ENCODE results near the gene SUPT3H.
"Not testable (repeated sequence)": the region's sequence is repeated elsewhere in the genome, so short reads cannot be mapped to it uniquely, and the experiment has no call there.

The SUPT3H gene

GRCh38 chr6:45174045-45174444, 203.7 kb downstream of the SUPT3H start:
- no peak for DNase-seq (ENCODE audit: low spot score)

- no peak for DNase-seq (ENCODE audit: low spot score)
These were observed 206.4 kb downstream of the SUPT3H start for GRCh38 chr6:45171380-45171779.

- no peak for DNase-seq (ENCODE audit: low spot score)
These were observed 207.4 kb downstream of the SUPT3H start for GRCh38 chr6:45170309-45170708.

- no peak for DNase-seq (ENCODE audit: low spot score)
These were observed 207.9 kb downstream of the SUPT3H start for GRCh38 chr6:45169815-45170214.

GRCh38 chr6:45163952-45164766, 213.6 kb downstream of the SUPT3H start:
- DNase-seq (ENCODE audit: low spot score), result no peak

- no peak for DNase-seq (ENCODE audit: low spot score)
These were observed 217.4 kb downstream of the SUPT3H start for GRCh38 chr6:45160305-45160704.

GRCh38 chr6:45156075-45156474, 221.7 kb downstream of the SUPT3H start:
- no peak for DNase-seq (ENCODE audit: low spot score)

- DNase-seq (ENCODE audit: low spot score), result no peak
These were observed 222.3 kb downstream of the SUPT3H start for GRCh38 chr6:45155341-45155894.

- DNase-seq (ENCODE audit: low spot score), result no peak
These were observed 223.1 kb downstream of the SUPT3H start for GRCh38 chr6:45154679-45155078.

- DNase-seq (ENCODE audit: low spot score), result no peak
These were observed 228.9 kb downstream of the SUPT3H start for GRCh38 chr6:45148711-45149341.

- no peak for DNase-seq (ENCODE audit: low spot score)
These were observed 229.5 kb downstream of the SUPT3H start for GRCh38 chr6:45148278-45148677.

- not testable (repeated sequence) for DNase-seq (ENCODE audit: low spot score)
These were observed 232.1 kb downstream of the SUPT3H start for GRCh38 chr6:45145658-45146057.

GRCh38 chr6:45138765-45139164, 239.0 kb downstream of the SUPT3H start:
- DNase-seq (ENCODE audit: low spot score), result no peak

- no peak for DNase-seq (ENCODE audit: low spot score)
These were observed 241.2 kb downstream of the SUPT3H start for GRCh38 chr6:45136495-45136894.

GRCh38 chr6:45132658-45133294, 245.0 kb downstream of the SUPT3H start:
- no peak for DNase-seq (ENCODE audit: low spot score)

GRCh38 chr6:45132059-45132458, 245.7 kb downstream of the SUPT3H start:
- no peak for DNase-seq (ENCODE audit: low spot score)

GRCh38 chr6:45129051-45129450, 248.7 kb downstream of the SUPT3H start:
- DNase-seq (ENCODE audit: low spot score), result no peak

- no peak for DNase-seq (ENCODE audit: low spot score)
These were observed 250.5 kb downstream of the SUPT3H start for GRCh38 chr6:45127185-45127584.

GRCh38 chr6:45126033-45126432, 251.7 kb downstream of the SUPT3H start:
- DNase-seq (ENCODE audit: low spot score), result no peak

- DNase-seq (ENCODE audit: low spot score), result no peak
These were observed 254.7 kb downstream of the SUPT3H start for GRCh38 chr6:45123023-45123422.

- DNase-seq (ENCODE audit: low spot score), result no peak
These were observed 259.0 kb downstream of the SUPT3H start for GRCh38 chr6:45118754-45119153.

- no peak for DNase-seq (ENCODE audit: low spot score)
These were observed 260.9 kb downstream of the SUPT3H start for GRCh38 chr6:45116714-45117410.
